Posterior vena cava (tissue), 2 donors: ENCODE data around the gene SPATA31C1. TPM values are rescaled to one million over a fixed set of nuclear protein-coding genes. Genes with fewer than 3 reads are reported as not detected.
"Not testable (repeated sequence)": the region's sequence is repeated elsewhere in the genome, so short reads cannot be mapped to it uniquely, and the experiment has no call there.

ENCODE experiments used
- DNase-seq: peaks from one replicate; pipeline ENCODE4 v3.0.0-alpha.2; 2020; ENCODE audit warnings: low spot score
- intact Hi-C, 2 donors: fragments of 100-400 bp; cut with DNase I; formaldehyde crosslinking; loops; one replicate each; pipeline versions ENCODE4 v1.14.1 to v1.14.2; 2022 to 2023
- long read RNA-seq, 2 donors: library from polyadenylated mRNA; unstranded; transcript quantifications; one replicate each; pipeline ENCODE4 v2.0.0, GENCODE V29; 2020 to 2021
- total RNA-seq, 2 donors: library from RNA; stranded (reverse); fragmentation: NEBNext Ultra II Directional; extraction: Animal tissue kit (Norgen Biotek cat#: 25700); gene quantifications; one replicate each; pipeline ENCODE4 v1.2.1, GENCODE V29; 2021
- donor health status: DM: yes; HTN: yes; CAD: no.
- donor health status: DM: yes; HTN: yes; CAD: no.

The SPATA31C1 gene
- total RNA-seq, result not detected
- long read RNA-seq, donor 1, result 0 reads
- long read RNA-seq, donor 2, result 0 reads

DNA sequence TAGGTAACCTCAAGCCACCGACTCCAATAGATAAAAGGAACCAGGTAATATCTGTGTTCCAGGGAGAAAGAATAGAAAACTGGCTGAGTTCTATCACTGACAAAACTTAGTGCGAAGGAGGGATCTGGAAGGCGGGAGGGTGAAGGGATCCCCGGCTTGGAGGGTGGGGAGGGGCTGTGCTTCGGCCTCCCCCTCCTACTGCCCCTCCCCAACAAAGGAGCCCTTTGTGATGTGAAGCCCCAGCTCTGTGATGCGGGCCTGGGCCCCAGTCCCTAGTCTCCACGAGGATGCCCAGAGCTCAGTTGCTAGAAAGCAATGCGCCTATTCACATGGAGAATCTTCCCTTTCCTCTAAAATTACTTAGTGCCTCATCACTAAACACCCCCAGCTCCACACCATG lies at the start of gene SPATA31C1:
Gene SPATA31C1, plus strand, starts transcription at position 301 of the 400 bp plus-strand sequence.
- intact Hi-C loops, DNase-seq: not testable (repeated sequence)

DNA sequence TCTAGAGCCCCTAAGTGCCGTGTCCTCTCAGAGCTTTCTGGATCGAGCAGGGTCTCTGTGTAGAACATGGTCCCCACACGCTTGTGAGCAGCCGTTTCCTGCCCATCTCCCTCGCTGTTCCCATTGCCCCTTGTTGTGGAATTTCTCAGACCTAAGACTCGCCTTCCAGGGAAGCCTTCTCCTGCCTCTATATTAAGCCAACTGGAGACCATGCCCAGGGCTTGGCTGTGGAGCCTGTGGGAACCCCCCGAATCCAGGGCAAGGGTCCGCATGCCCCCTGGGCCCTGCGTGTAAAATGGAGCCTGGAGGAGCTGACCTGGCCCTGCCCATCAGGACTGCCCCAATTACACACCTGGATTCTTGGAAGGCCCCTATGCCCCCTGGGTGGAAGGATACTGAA lies 49.6 kb upstream of the SPATA31C1 start:
- peak; percentile 62 for DNase-seq
- intact Hi-C loops, result no loop called here

DNA sequence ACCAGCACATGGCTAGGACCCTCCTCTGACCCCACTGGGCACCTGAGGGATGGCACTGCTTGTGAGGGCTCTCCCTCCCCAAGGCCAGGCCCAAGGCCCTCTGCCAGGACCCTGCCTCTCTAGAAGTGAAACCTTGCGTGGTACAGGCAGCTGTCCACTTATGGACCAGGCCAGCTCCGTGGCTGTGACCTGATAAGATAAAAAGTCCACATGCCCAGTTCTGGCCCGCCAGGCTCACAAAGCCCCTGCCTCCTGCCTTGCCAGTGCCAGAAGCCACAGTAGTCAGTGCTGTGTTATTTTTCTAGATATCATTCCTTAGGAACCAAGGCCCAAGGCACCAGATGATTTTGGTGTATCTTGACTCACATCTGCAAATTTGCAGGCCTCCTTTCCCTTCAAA lies 49.1 kb upstream of the SPATA31C1 start:
- DNase-seq, result no peak
- intact Hi-C loops, result no loop called here

DNA sequence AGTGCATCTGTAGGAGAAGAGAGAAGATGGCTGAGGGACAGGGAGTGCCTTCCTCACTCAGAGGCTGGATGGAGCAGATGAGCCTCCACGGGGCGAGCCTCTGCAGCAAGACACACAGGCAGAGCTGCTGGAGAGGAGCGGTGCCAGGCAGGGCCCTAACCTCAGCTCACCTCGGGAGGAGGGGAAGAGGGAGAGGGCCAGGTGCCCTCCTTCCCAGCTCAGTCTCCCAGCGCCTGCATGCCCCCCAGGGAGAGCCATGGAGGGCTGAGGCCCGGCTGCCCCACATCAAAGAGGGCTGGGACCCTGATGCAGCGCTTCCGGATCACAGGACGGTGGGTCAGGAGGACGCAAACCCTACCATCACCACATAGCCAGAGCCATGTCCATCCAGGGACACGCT lies 48.7 kb upstream of the SPATA31C1 start:
- DNase-seq, result peak; percentile 79
- intact Hi-C loops, result no loop called here

DNA sequence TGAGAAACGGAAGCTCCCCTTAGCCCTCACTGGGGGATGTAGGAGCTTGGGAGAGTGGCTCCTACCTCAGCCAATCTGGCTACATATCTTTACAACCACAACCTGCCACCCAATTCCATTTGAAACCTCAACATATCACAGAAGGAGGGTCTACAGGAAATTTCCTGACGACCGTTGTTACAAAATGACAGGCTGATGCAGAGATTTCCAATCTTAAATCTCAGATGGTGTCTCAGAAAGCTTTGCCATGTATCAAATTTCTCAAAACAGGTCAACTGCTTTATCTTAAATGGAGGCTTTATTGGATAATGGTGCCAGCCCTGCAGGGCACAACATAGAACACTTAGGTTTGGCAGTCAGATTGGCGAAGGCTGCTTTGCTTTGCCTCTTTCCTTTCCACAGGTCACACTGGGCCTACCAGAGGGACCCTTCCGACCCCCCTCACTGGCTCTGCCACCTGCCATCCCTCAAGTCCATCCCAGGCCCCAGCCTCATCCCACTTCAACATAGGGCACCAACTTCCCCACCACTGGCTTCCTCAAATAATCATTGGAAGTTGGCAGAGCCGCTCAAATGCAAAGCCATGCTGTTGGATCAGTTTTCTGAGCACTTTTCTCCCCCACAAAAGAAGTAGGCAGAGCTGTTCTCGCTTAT lies 46.2 kb upstream of the SPATA31C1 start:
- DNase-seq, result peak; percentile 76

DNA sequence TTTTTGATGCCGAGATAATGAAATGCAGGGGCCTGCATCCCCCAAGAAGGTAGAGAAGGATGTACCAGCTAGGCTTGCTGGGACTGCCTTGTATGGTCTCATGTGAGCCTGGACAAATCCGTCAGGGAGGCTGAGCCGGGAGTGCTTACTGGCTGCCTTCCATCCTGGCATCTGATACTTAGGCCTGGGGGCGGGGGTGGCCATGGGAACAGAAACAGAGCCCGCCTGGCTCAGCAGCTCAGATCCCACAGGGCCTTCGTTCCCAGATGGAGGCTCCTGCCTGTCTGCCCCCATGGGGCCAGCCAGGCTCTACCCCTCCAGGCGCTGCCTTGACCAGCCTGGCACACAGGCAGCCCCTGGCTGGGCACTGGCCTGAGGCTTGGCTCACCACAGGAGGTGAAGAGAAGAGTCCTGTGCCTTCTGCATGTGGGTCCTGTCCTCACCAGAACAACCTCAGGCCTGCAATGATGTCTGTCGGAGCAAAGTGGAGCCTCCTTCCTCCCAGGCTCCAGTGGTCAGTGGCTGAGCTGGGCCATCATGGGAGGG lies 45.6 kb upstream of the SPATA31C1 start:
- intact Hi-C loops, result no loop called here
- peak; percentile 72 for DNase-seq

More for the DNA sequence above, 46.2 kb upstream of the SPATA31C1 start:
- intact Hi-C loops, result no loop called here

DNA sequence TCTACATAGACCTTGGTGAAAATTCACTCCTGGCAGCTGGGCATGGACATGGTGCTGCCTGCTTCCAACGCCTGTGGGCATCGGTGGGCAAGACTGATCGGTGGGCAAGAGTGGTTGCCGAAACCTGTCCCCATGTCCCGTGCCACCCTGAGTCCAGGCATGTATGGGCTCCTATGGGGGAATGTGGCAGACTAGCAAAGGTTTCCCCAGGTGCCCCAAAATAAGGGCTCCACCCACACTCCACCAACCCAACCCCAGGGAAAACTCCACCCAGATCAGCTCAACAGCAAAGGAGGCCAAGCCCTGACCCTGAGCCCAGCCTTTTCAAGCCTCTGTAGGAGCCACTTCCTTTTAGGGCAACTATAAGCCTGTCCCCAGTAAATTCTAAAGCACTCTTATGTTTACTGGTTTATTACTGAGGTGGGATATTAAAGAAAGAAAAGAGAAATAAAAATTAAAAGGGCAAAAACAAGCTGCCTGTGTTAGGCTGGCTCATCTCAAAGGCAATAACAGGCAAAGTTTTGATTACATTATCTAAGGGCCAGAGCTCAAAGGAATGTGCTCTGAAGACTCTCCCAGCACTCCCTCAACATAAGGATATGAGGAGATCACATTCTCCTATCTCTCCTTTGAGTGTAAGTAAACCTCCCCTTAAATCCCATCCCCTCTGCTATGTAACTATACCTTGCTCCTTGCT lies 44.0 kb upstream of the SPATA31C1 start:
- DNase-seq, result no peak
- intact Hi-C loops, result no loop called here

DNA sequence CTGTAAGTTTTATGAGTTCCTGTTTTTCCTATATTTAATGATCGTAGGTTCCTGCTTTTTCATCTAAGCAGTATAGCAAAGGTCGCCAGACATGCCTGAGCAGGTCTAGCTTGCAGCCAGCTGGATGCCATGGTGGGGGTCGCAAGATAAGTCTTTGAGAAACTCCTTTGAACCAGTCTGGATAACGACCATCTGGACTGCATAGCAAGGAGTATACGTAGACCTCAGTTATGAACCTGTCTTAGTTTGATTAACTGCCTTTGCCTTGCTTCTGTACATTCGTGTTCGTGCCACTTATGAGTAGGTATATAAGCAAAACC lies 43.5 kb upstream of the SPATA31C1 start:
- intact Hi-C loops, result no loop called here
- DNase-seq, result no peak

DNA sequence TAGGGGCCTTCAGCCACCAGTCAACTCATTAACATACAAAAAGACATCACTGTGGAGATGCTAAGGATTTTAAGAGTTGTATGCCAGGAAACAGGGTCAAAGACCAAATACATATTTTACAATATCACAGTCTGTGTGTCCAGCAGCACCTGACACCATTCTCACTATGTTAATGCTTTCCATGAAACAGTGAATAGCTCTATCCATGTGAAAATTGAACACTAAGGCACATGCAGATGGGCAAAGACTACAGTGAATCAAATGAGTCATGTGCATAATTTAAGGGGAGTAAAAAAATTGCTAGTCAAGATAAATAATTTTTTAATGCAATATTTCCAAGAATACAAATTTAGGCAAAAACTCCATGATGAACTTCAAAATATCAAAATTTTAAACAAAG lies 42.7 kb upstream of the SPATA31C1 start:
- no peak for DNase-seq
- intact Hi-C loops, result no loop called here

DNA sequence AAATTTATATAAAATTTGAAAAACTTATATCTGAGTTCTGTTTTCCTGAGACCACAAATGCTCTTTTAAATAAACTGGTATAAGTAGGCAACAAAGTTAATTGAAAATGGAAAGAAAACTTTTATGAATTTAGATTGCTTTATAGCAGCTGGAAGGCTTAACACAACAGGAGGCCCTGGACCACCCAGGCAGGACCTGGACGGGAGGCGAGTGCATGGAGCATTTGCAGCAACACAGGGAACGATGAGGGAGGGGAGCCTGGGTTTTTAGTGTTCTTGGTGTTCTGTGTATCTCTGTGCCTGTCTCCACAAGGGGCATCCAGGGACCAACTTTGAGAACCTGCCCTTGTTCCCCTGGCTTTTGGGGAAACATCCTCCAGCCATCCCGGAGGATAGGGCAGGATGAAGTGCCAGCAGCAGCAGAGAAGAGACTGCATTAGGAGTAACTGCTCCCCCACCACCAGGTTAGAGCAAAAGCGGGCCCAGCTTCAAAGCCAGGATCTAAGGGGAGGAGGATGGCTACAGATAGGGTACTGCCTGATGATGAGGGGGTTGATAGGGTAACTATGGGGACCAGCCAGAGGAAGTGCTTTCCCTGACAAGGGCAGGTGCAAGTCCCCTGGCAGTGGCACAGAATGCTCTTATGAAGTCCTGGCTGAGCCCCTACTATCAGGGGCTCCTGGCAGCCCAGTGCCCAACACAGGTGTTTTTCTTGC lies 41.8 kb upstream of the SPATA31C1 start:
- intact Hi-C loops, result no loop called here
- no peak for DNase-seq

DNA sequence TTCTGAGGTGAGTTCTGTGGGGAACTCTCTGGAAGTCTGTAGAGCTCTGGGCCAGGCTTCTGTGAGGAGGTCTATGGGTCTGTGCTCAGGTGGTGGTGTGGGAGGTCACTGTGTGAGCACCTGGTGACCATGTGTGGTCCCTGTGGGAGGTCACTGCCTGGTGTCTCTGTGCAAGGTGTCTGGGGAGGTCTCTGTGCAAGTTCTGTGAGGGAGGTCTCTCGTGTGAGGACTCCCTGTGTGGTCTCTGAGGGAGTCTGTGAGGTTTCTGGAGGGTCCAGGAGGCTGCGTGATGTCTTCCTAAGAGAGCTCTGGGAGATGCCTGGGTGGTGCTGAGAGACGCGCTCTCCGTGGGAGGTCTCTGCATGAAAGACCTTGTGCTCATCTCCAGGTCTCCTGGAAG lies 41.1 kb upstream of the SPATA31C1 start:
- no peak for DNase-seq
- intact Hi-C loops, result no loop called here

DNA sequence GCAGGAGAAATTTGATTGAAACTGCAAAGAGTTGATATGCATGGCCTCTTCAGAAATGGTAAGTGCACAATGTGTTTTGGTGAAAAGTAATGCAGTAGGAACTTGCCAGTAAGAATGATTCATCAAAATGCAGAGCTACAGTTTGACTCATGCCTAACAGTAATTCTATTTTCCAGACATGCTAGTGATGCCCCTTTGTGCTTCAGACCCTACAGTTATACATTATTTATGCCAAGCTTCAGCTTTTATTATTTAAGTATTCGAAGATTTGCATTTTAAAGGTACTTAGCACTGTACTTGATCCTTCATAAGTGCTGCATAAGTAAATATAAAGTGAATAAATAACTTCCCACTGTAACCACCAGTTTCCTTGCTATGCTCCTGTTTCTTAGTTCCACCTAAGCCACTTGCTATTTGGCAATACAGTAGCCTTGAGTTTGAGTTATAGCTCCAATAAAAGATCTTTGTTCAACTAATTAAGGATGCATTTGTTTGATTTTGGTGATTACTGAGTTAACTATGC lies 38.7 kb upstream of the SPATA31C1 start:
- no peak for DNase-seq

DNA sequence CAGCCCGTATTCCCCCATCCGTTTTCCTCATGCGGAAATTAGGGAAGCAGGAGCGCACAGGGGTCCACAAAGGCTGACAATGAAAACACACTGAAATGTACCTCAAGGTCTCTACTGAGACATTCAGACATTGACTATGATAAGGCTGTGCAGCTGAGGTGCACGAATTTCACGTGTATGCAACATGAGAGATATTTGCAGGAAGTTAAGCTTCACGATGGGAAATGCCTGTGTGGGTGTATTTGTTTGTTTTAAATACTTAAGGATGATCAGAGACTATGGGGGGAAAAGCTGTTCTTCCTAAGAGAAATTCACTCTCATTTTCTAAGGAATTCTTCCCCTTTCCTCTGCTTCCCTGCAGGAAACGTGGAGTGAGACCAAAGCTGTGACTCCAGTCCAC lies 37.6 kb upstream of the SPATA31C1 start:
- no peak for DNase-seq
- intact Hi-C loops, result no loop called here

More for the DNA sequence above, 38.7 kb upstream of the SPATA31C1 start:
- intact Hi-C loops, result no loop called here

DNA sequence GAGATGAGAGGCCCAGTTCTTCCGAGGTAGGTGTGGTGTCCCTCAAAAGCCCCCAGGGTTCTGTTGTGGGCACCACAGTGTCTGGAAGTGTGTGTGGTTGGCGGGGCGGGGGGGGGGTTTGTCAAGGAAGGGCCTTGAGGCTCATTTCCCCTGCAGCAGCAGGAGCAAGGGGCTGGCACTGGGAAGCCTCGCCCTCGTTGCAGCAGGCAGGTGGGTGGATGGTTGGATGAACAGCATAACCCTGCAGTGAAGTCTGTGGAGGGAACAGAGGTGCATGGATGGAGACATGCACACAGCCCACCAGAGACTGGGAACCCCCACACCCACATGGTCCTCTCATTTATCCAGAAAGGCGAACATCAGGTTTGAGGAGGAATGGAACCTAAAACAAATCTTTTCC lies 37.1 kb upstream of the SPATA31C1 start:
- intact Hi-C loops, result no loop called here
- DNase-seq, result no peak

DNA sequence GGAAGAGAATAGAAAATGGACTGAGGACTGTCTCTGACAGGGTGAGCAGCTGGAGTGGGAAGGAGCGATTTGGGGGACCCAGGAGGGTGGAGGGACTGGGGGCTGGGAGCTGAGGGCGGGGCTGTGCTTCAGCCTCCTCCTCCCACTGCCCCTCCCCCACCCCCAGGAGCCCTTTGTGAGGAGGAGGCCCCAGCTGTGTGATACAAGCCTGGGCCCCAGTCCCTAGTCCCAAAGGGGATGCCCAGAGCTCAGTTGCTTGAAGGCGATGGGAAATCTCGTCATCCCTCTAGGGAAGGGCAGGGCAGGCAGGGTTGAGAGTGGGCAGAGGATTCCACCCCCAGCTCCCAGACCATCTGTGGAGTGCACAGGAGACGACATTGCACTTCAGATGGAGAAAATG lies 35.1 kb upstream of the SPATA31C1 start, which contains the start of gene SPATA31E1:
Gene SPATA31E1, plus strand, starts transcription at position 251 of the 400 bp plus-strand sequence. Its CDS starts 15 bp downstream, at position 266.
- no peak for DNase-seq
- intact Hi-C loops, result no loop called here

DNA sequence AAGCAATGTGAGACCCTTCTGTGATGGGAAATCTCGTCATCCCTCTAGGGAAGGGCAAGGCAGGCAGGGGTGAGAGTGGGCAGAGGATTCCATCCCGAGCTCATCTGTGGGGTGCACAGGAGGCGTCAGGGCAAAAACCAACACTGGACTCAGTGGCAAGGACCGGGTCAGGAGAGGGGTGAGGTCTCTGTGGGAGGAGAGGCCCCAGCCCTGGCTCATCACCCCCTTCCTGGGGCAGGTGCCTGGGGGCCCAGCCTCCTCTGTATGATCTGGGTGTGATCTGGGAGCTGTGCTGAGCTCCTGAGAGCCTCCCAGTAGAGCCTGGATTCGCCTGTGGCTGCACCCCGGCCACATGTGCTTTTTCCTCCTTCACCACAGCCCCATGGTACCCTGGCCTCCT lies 34.5 kb upstream of the SPATA31C1 start:
- DNase-seq, result no peak
- intact Hi-C loops, result no loop called here

DNA sequence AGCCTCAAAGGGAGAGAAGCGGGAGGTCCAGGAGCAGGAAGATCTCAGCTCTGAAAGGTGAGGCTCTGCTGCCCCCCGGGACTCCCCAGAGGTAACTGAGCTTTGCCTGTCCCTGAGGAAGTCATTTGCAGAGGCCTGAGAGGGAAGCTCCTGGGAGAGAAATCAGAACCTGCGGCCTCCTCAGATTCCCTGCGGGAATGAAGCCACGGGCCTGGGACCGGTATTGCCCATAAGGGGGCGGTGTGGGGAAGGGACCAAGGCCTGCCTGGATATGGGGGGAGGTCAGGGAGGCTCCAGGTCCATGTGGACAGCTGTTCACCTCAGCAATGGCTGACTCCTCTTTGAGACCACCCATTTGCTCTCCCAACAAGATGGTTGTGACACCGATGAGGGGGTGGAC lies 33.8 kb upstream of the SPATA31C1 start:
- intact Hi-C loops, result no loop called here
- DNase-seq, result peak; percentile 74

DNA sequence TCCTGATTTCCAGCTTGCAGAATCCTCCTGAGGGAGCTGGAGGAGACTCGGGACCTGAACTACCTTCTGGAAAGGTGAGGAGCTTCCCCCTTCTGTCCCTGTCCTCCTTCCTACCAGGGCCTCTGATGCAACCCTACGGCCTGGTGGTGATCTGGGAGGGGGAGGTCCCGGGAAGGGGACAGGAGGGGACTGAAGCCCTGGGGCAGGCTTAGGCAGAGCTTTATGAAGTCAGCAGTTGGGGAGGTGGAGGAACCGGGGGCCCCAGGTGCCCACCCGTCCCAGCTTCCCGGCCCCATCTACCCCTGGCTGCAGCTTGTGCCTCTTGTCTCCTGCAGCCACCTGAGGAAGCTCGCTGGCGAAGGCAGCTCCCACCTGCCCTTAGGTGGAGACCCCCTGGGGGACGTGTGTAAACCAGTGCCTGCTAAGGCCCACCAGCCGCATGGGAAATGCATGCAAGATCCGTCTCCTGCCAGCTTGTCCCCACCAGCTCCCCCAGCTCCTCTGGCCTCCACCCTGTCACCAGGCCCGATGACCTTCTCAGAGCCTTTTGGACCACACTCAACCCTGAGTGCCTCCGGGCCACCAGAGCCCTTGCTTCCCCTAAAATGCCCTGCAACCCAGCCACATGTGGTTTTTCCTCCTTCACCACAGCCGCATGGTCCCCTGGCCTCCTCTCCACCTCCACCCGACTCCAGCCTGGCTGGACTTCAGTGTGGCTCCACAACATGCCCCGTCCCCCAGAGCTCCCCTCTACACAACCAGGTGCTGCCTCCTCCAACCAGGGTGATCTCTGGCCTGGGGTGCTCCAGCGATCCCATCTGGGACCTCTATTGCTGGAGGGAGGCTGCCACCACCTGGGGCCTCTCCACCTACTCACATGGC lies 32.9 kb upstream of the SPATA31C1 start:
- intact Hi-C loops, result no loop called here

More for the DNA sequence above, 32.9 kb upstream of the SPATA31C1 start:
- peak; percentile 67 for DNase-seq
